ENCODE measurements around the gene SPACDR. TPM values are rescaled to one million over a fixed set of nuclear protein-coding genes. Genes with fewer than 3 reads are reported as not detected.

Gene SPACDR
- total and polyA plus RNA-seq, 9 of the 15 experiments (the other 6 are each of a cell fraction or from before 2014, with no cell fraction given): 0.07 to 0.55 (median 0.14) TPM; not detected in 1

DNA sequence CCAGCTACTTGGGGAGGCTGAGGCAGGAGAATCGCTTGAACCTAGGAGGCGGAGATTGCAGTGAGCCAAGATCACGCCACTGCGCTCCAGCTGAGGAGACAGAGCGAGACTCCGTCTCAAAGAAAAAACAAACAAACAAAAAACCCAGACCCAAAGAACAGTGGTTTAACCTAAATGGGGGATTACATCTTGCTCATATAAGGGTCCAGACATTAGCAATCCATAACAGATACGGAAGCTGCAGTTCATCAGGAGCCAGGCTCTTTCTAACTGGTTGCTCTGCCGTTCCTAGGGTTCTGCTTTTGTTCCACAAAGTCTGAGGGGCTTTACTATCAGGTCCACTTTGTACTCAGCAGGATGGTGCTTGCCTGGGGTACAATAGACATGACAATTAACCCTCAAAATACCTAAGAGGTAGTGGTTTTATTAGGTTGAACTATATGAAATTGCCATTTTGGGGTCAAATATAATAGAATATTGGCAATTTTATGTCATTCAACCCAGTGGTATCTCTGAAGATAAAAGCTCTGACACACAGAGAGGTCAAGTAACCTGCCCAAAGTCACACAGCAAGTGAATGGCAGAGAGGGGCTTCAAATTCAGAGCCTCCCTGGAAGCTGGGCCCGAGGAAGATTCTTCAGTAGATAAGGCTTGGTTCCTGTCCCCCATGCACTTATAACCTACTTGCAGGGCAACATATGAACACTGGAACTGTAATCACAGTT lies 41.0 kb upstream of the SPACDR start (continued):
- no peak for TF ChIP-seq SOX6 (IDR thresholded peaks at IDR 0.05)
- TF ChIP-seq, protein P1, sequence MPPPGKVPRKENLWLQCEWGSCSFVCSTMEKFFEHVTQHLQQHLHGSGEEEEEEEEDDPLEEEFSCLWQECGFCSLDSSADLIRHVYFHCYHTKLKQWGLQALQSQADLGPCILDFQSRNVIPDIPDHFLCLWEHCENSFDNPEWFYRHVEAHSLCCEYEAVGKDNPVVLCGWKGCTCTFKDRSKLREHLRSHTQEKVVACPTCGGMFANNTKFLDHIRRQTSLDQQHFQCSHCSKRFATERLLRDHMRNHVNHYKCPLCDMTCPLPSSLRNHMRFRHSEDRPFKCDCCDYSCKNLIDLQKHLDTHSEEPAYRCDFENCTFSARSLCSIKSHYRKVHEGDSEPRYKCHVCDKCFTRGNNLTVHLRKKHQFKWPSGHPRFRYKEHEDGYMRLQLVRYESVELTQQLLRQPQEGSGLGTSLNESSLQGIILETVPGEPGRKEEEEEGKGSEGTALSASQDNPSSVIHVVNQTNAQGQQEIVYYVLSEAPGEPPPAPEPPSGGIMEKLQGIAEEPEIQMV (tag; conservative IDR thresholded peaks at IDR 0.05; ENCODE audit: low read depth): no peak
- no peak for TF ChIP-seq MYBL2 (IDR thresholded peaks at IDR 0.05; ENCODE audit: low read depth)
- TF ChIP-seq MYBL2 (CRISPR knock-in tag; IDR thresholded peaks at IDR 0.05; ENCODE audit: borderline replicate concordance): no peak
- peak in 1 of 2 experiments; percentile 27; a peak in 1 of 4 replicates for TF ChIP-seq HDAC1 (IDR thresholded peaks at IDR 0.05)
- TF ChIP-seq SLC30A9 (CRISPR knock-in tag; IDR thresholded peaks at IDR 0.05): no peak
- TF ChIP-seq, protein P2, sequence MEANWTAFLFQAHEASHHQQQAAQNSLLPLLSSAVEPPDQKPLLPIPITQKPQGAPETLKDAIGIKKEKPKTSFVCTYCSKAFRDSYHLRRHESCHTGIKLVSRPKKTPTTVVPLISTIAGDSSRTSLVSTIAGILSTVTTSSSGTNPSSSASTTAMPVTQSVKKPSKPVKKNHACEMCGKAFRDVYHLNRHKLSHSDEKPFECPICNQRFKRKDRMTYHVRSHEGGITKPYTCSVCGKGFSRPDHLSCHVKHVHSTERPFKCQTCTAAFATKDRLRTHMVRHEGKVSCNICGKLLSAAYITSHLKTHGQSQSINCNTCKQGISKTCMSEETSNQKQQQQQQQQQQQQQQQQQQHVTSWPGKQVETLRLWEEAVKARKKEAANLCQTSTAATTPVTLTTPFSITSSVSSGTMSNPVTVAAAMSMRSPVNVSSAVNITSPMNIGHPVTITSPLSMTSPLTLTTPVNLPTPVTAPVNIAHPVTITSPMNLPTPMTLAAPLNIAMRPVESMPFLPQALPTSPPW (CRISPR knock-in tag; IDR thresholded peaks at IDR 0.05): no peak
- no peak for TF ChIP-seq OTX1 (CRISPR knock-in tag; IDR thresholded peaks at IDR 0.05)
- TF ChIP-seq KLF16 (IDR thresholded peaks at IDR 0.05): no peak
- no peak for TF ChIP-seq PML (IDR thresholded peaks at IDR 0.05; ENCODE audit: low read length)
- TF ChIP-seq HDAC2 (IDR thresholded peaks at IDR 0.05): peak; percentile 84; the same call in 1 of the 2 replicates
- TF ChIP-seq TBP (optimal IDR thresholded peaks at IDR 0.05; ENCODE audit: low read depth, low read length): no peak
- TF ChIP-seq PPARD (CRISPR knock-in tag; IDR thresholded peaks at IDR 0.05): no peak
- no peak for TF ChIP-seq FUS (optimal IDR thresholded peaks at IDR 0.05; ENCODE audit: low read depth, low read length)
- no peak for TF ChIP-seq HIVEP1 (CRISPR knock-in tag; IDR thresholded peaks at IDR 0.05)
- TF ChIP-seq GATA2 (CRISPR knock-in tag; IDR thresholded peaks at IDR 0.05): no peak
- TF ChIP-seq RFX7 (CRISPR knock-in tag; IDR thresholded peaks at IDR 0.05): no peak
- no peak for TF ChIP-seq PHTF2 (CRISPR knock-in tag; IDR thresholded peaks at IDR 0.05)
- TF ChIP-seq, protein P3, sequence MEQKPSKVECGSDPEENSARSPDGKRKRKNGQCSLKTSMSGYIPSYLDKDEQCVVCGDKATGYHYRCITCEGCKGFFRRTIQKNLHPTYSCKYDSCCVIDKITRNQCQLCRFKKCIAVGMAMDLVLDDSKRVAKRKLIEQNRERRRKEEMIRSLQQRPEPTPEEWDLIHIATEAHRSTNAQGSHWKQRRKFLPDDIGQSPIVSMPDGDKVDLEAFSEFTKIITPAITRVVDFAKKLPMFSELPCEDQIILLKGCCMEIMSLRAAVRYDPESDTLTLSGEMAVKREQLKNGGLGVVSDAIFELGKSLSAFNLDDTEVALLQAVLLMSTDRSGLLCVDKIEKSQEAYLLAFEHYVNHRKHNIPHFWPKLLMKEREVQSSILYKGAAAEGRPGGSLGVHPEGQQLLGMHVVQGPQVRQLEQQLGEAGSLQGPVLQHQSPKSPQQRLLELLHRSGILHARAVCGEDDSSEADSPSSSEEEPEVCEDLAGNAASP (IDR thresholded peaks at IDR 0.05): no peak
- TF ChIP-seq, protein P4, sequence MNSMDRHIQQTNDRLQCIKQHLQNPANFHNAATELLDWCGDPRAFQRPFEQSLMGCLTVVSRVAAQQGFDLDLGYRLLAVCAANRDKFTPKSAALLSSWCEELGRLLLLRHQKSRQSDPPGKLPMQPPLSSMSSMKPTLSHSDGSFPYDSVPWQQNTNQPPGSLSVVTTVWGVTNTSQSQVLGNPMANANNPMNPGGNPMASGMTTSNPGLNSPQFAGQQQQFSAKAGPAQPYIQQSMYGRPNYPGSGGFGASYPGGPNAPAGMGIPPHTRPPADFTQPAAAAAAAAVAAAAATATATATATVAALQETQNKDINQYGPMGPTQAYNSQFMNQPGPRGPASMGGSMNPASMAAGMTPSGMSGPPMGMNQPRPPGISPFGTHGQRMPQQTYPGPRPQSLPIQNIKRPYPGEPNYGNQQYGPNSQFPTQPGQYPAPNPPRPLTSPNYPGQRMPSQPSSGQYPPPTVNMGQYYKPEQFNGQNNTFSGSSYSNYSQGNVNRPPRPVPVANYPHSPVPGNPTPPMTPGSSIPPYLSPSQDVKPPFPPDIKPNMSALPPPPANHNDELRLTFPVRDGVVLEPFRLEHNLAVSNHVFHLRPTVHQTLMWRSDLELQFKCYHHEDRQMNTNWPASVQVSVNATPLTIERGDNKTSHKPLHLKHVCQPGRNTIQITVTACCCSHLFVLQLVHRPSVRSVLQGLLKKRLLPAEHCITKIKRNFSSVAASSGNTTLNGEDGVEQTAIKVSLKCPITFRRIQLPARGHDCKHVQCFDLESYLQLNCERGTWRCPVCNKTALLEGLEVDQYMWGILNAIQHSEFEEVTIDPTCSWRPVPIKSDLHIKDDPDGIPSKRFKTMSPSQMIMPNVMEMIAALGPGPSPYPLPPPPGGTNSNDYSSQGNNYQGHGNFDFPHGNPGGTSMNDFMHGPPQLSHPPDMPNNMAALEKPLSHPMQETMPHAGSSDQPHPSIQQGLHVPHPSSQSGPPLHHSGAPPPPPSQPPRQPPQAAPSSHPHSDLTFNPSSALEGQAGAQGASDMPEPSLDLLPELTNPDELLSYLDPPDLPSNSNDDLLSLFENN (IDR thresholded peaks at IDR 0.05; ENCODE audit: low read depth in 2 of 2, low read length in 2 of 2): peak in 1 of 2 experiments; percentile 66; a peak in 1 of 4 replicates
- no peak for TF ChIP-seq SRSF7 (optimal IDR thresholded peaks at IDR 0.05; ENCODE audit: low read depth, low read length)

Data from K562 (cell line).